Measurements from ENCODE around the gene TRMT1L. TPM values are rescaled to one million over a fixed set of nuclear protein-coding genes. Genes with fewer than 3 reads are reported as not detected.
"Not testable (repeated sequence)": the region's sequence is repeated elsewhere in the genome, so short reads cannot be mapped to it uniquely, and the experiment has no call there.

Gene TRMT1L, protein sequence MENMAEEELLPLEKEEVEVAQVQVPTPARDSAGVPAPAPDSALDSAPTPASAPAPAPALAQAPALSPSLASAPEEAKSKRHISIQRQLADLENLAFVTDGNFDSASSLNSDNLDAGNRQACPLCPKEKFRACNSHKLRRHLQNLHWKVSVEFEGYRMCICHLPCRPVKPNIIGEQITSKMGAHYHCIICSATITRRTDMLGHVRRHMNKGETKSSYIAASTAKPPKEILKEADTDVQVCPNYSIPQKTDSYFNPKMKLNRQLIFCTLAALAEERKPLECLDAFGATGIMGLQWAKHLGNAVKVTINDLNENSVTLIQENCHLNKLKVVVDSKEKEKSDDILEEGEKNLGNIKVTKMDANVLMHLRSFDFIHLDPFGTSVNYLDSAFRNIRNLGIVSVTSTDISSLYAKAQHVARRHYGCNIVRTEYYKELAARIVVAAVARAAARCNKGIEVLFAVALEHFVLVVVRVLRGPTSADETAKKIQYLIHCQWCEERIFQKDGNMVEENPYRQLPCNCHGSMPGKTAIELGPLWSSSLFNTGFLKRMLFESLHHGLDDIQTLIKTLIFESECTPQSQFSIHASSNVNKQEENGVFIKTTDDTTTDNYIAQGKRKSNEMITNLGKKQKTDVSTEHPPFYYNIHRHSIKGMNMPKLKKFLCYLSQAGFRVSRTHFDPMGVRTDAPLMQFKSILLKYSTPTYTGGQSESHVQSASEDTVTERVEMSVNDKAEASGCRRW
- total RNA-seq (10 to 100 TPM in 1 of 6 donors, 1 to 10 TPM in 5; 4.4 to 11.1 (median 8.0) TPM), polyA plus RNA-seq (1 to 10 TPM; 2.9 to 4.6 TPM)

GRCh38 chr1:185156854-185157598, at the start of gene TRMT1L, which contains the start of gene SWT1:
TSS of gene TRMT1L (minus strand) at chr1:185156953. CDS start at chr1:185156712, 241 bp downstream.
TSS of gene SWT1 (plus strand) at chr1:185157167. CDS start at chr1:185160842, 3,675 bp downstream.
- peak within 1 kb of the TSS; percentile 97 to 100 (median 98) for H3K27ac ChIP-seq
- peak within 1 kb of the TSS; percentile 65 to 88 (median 73) for H3K4me3 ChIP-seq
- intact Hi-C loops (cut with DNase I) = no loop called here
- ATAC-seq (peak; percentile 87 to 93 (median 90)), FAIRE-seq (peak; percentile 97), DNase-seq (peak; percentile 95 to 99 (median 98))
- no peak for TF ChIP-seq CTCF (IDR thresholded peaks at IDR 0.05)
- peaks cover 0 to under 1% (median 0%) of the 10 kb centered on the region in 3 donors for H3K36me3 ChIP-seq
- 0 to 1% methylated on average over 54 to 63 of the region's 63 CpGs for WGBS, 2 donors
- H3K27me3 ChIP-seq = no peaks in the 10 kb centered on the region
- peaks cover 8 to 37% (median 28%) of the 10 kb centered on the region in 3 donors for H3K4me1 ChIP-seq
- H3K9me3 ChIP-seq = no peaks in the 10 kb centered on the region

DNA sequence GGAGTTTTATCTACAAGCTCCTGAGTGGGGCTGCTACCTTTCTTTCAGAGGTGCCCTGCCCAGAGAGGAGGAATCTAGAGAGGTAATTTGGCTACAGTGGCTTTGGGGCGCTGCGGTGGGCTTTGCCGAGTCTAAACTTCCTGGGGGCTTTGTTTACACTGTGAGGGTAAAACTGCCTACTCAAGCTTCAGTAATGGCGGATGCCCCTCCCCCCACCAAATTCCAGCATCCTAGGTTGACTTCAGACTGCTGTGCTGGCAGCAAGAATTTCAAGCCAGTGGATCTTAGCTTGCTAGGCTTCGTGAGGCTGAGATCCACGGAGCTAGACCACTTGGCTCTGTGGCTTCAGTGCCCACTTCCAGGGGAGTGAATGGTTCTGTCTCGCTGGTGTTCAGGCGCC, 44.1 kb upstream of the TRMT1L start:
- FAIRE-seq = no peak
- peaks cover 0 to 4% (median 0%) of the 10 kb centered on the region in 3 donors for H3K36me3 ChIP-seq
- no peak overlapping the region for H3K27ac ChIP-seq
- WGBS, 2 donors = 96 to 98% methylated on average over 8 of the region's 8 CpGs
- no peak for ATAC-seq
- intact Hi-C loops (cut with DNase I) = no loop called here
- no peaks in the 10 kb centered on the region for H3K27me3 ChIP-seq
- DNase-seq = no peak
- TF ChIP-seq CTCF (IDR thresholded peaks at IDR 0.05) = no peak
- H3K4me1 ChIP-seq = no peaks in the 10 kb centered on the region
- H3K9me3 ChIP-seq = no peaks in the 10 kb centered on the region
- no peak overlapping the region for H3K4me3 ChIP-seq

- WGBS, 2 donors = 95 to 97% methylated on average over 4 of the region's 4 CpGs
- intact Hi-C loops (cut with DNase I); FAIRE-seq; DNase-seq; H3K9me3 ChIP-seq; H3K4me1 ChIP-seq; H3K36me3 ChIP-seq; H3K27me3 ChIP-seq; H3K27ac ChIP-seq; H3K4me3 ChIP-seq; ATAC-seq: not testable (repeated sequence)
Measured at GRCh38 chr1:185198712-185199111, 42.0 kb upstream of the TRMT1L start.

GRCh38 chr1:185193756-185194155, 37.0 kb upstream of the TRMT1L start:
- no peak for ATAC-seq
- Histone ChIP-seq H3K27me3 (no peaks in the 10 kb centered on the region), H3K9me3 (no peaks in the 10 kb centered on the region), H3K4me3 (no peak overlapping the region), H3K4me1 (no peaks in the 10 kb centered on the region), H3K27ac (no peak overlapping the region), H3K36me3 (no peaks in the 10 kb centered on the region)
- DNase-seq = no peak
- WGBS, 2 donors = 89 to 90% methylated on average over 1 of the region's 1 CpG
- no peak for FAIRE-seq
- intact Hi-C loops (cut with DNase I) = no loop called here
- no peak for TF ChIP-seq CTCF (IDR thresholded peaks at IDR 0.05)

Data from pancreas (tissue), 10 donors.